ENCODE measurements around the gene MYOT. TPM values are rescaled to one million over a fixed set of nuclear protein-coding genes. Genes with fewer than 3 reads are reported as not detected.

Gene MYOT
- total RNA-seq, 6 experiments from 2014 or later = not detected

DNA sequence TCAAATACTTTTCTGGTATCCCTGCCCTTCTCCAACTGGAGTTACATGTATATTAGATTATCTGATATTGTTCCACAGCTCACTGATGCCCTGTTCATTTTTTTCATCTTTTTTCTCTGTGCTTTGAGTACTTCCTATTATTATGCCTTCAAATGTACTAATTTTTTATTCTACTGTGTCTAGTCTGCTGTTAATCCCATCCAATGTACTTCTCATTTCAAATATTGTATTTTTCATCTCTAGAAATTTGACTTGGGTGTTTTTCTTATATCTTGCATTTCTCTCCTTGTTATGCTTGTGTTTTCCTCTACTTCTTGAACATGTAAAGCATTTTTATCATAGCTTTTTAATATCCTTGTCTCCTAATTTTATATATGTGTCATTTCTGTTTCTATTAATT, 41.6 kb upstream of the MYOT start:
- Mint-ChIP-seq H3K4me3 (no peak overlapping the region), H3K36me3 (ENCODE audit: low read depth) (no peaks in the 10 kb centered on the region), H3K27me3 (ENCODE audit: insufficient read depth) (peaks cover 25% of the 10 kb centered on the region), H3K27ac (no peak overlapping the region), H3K4me1 (ENCODE audit: low read depth) (no peaks in the 10 kb centered on the region), H3K9me3 (peaks cover 4% of the 10 kb centered on the region; the same call in 1 of the 2 replicates)
- no peak for DNase-seq
- TF ChIP-seq CTCF (IDR thresholded peaks at IDR 0.05) = no peak

DNA sequence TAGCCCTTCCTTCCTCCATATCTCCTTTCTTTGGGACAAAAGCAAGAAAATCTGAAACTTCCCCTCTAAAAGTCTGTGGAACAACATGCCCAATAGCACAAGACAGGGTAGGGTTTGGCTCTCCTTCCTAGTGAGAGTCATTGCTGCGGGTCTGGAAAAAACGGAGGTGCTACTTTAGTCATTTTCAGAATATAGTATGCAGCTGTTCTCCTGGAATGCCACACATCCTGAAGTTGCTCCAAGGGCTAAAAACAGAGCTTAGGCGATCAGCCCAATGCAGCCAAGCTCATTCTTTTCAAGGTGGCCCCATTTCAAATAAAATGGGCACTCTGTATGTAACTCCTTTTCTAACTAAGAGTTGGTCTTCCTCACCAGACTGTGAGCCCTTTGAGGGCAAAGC, 39.5 kb upstream of the MYOT start:
- Mint-ChIP-seq H3K4me3 (no peak overlapping the region), H3K36me3 (ENCODE audit: low read depth) (no peaks in the 10 kb centered on the region), H3K27me3 (ENCODE audit: insufficient read depth) (peaks cover 22% of the 10 kb centered on the region), H3K27ac (no peak overlapping the region), H3K4me1 (ENCODE audit: low read depth) (no peaks in the 10 kb centered on the region), H3K9me3 (peaks cover 4% of the 10 kb centered on the region; the same call in 1 of the 2 replicates)
- no peak for DNase-seq
- no peak for TF ChIP-seq CTCF (IDR thresholded peaks at IDR 0.05)

DNA sequence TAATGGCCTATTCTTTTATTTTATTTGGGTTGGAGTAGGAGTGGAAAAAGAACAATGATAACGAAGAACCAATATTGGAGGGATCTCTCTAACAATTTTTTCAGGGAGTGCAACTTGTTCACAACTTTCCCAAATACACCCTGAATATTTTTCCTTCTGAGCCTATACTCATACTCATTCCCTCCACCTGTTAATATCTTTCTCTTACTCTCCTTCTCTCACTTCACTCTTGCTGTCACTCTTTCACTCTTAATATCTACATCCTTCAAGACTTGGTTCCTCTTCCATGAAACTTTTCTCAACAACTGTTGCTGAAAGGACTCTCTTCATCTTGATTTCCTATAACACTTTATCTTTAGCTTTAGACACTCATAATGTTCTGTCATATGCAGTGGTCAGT, 39.0 kb upstream of the MYOT start:
- Mint-ChIP-seq H3K4me1 (ENCODE audit: low read depth) (peaks cover 4% of the 10 kb centered on the region; the same call in 1 of the 2 replicates), H3K27ac (no peak overlapping the region)

GRCh38 chr5:137831105-137831504, 36.6 kb upstream of the MYOT start:
- Mint-ChIP-seq H3K36me3 (ENCODE audit: low read depth) (no peaks in the 10 kb centered on the region), H3K4me1 (ENCODE audit: low read depth) (peaks cover 17% of the 10 kb centered on the region), H3K27me3 (ENCODE audit: insufficient read depth) (peaks cover 15% of the 10 kb centered on the region; the same call in 1 of the 2 replicates), H3K4me3 (no peak overlapping the region), H3K9me3 (peaks cover 1% of the 10 kb centered on the region; the same call in 1 of the 2 replicates), H3K27ac (no peak overlapping the region)
- no peak for TF ChIP-seq CTCF (IDR thresholded peaks at IDR 0.05)
- no peak for DNase-seq

More for the DNA sequence above, 39.0 kb upstream of the MYOT start:
- no peak for TF ChIP-seq CTCF (IDR thresholded peaks at IDR 0.05)
- no peaks in the 10 kb centered on the region for H3K36me3 Mint-ChIP-seq (ENCODE audit: low read depth)
- peaks cover 21% of the 10 kb centered on the region for H3K27me3 Mint-ChIP-seq (ENCODE audit: insufficient read depth)
- peaks cover 4% of the 10 kb centered on the region; the same call in 1 of the 2 replicates for H3K9me3 Mint-ChIP-seq
- no peak for DNase-seq
- no peak overlapping the region for H3K4me3 Mint-ChIP-seq

GRCh38 chr5:137831526-137831925, 36.1 kb upstream of the MYOT start:
- Mint-ChIP-seq H3K4me3 (no peak overlapping the region), H3K27me3 (ENCODE audit: insufficient read depth) (peaks cover 14% of the 10 kb centered on the region; the same call in 1 of the 2 replicates), H3K4me1 (ENCODE audit: low read depth) (peaks cover 17% of the 10 kb centered on the region), H3K27ac (no peak overlapping the region), H3K9me3 (no peaks in the 10 kb centered on the region), H3K36me3 (ENCODE audit: low read depth) (no peaks in the 10 kb centered on the region)
- DNase-seq = no peak
- TF ChIP-seq CTCF (IDR thresholded peaks at IDR 0.05) = peak; percentile 50

DNA sequence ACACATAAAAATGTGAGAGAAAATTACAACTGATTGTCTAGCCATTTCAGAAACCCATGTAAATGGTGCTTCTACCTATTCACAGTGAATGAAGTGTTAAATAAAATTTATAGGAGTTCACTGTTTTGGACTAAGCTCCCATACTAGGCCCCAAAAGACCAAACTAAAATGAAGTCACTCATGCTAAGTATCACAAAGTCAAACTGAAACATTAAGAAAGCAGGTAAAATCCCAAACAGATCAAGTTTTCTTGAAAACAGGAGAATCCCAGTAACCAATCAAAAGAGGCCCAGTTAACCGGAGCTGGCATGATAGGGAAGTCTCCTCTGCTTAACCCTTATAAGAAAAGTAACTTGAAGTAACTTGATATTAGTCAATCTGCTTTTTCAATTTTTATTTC, 35.2 kb upstream of the MYOT start:
- Mint-ChIP-seq H3K9me3 (no peaks in the 10 kb centered on the region), H3K4me1 (ENCODE audit: low read depth) (peaks cover 17% of the 10 kb centered on the region), H3K27ac (no peak overlapping the region), H3K27me3 (ENCODE audit: insufficient read depth) (peaks cover 7% of the 10 kb centered on the region; the same call in 1 of the 2 replicates), H3K4me3 (no peak overlapping the region), H3K36me3 (ENCODE audit: low read depth) (no peaks in the 10 kb centered on the region)
- TF ChIP-seq CTCF (IDR thresholded peaks at IDR 0.05) = no peak
- no peak for DNase-seq

Measured in HFFc6 (cell line).